Gastroesophageal sphincter (tissue), 3 donors: ENCODE measurements around the gene TRIM67.

Experiments used
- CTCF ChIP-seq, 4 experiments: fragments of 200-600 bp in 2 of 4; fragments of 450-650 bp in 2 of 4; sonication (generic) in 1 of 4; IDR thresholded peaks; one replicate each; pipeline ENCODE4 v1.5.1; 2017 to 2019; ENCODE audit warnings: antibody characterized with exemption in 4 of 4, mild to moderate bottlenecking in 2 of 4, moderate library complexity in 2 of 4
- EP300 ChIP-seq: sonication (generic); formaldehyde crosslinking; IDR thresholded peaks from one replicate; pipeline ENCODE4 v1.6.1; 2017; ENCODE audit warnings: antibody characterized with exemption, mild to moderate bottlenecking
- POLR2A ChIP-seq, 2 donors: fragments of 450-650 bp; IDR thresholded peaks; one replicate each; pipeline ENCODE4 v1.6.1; 2017; ENCODE audit warnings: antibody characterized with exemption in 2 of 2, mild to moderate bottlenecking in 2 of 2, moderate library complexity in 1 of 2
- POLR2AphosphoS5 ChIP-seq: sonication (generic); formaldehyde crosslinking; IDR thresholded peaks from one replicate; pipeline ENCODE4 v1.6.1; 2017; ENCODE audit warnings: antibody characterized with exemption

- TF ChIP-seq CTCF (IDR thresholded peaks at IDR 0.05) (no peak), POLR2A (IDR thresholded peaks at IDR 0.05) (no peak), EP300 (no peak), POLR2AphosphoS5 (no peak)
These were observed 9.9 kb downstream of the TRIM67 start for GRCh38 chr1:231171623-231172197.
